K562 (cell line): ENCODE data around the gene CNTRL. TPM values are rescaled to one million over a fixed set of nuclear protein-coding genes. Genes with fewer than 3 reads are reported as not detected.

Experiments
- ATAC-seq: fragments of 200-7000 bp; cut with Tn5 transposase; 3 replicates; pipeline ENCODE4 v1.9.1; 2020; ENCODE audit warnings: moderate library complexity
- BruUV-seq: library from RNA; stranded (reverse); fragments of 400-500 nt; replicated peaks from 2 replicates; lab custom pipeline; 2021; lab: Mats Ljungman, UMichigan
- CTCF ChIA-PET: fragments of 300-600 bp; formaldehyde crosslinking; extraction: SDS; loops from one replicate; lab custom pipeline; 2021; ENCODE audit warnings: low intra/inter-chr PET ratio; lab: Yijun Ruan, JAX
- POLR2A ChIA-PET: fragments of 300-600, 350-650 bp; sonication (Branson Sonifier 250); formaldehyde crosslinking; extraction: SDS; loops from one replicate; lab custom pipeline; 2021; ENCODE audit warnings: antibody characterized with exemption, inconsistent platforms; lab: Yijun Ruan, JAX
- DNase-seq, 4 experiments: peaks; one replicate each; pipeline versions ENCODE4 v3.0.0 to v3.0.0-alpha.2; 2011 to 2018; ENCODE audit warnings: low spot score in 3 of 4, mixed read lengths in 3 of 4; ENCODE audit errors: extremely low read depth in 1 of 4
- FAIRE-seq: peaks from 2 replicates; lab custom pipeline; 2011; peaks lifted over from hg19 to GRCh38; lab: Jason Lieb, UNC
- H2AFZ ChIP-seq: 2 replicates; pipeline ENCODE4 v1.6.0; 2011; ENCODE audit warnings: low read depth, low read length, control low read depth, inconsistent platforms
- H3K27ac ChIP-seq: fragments of 200-600 bp; 3 replicates; pipeline ENCODE4 v1.8.0; 2011; ENCODE audit warnings: low read depth, mild to moderate bottlenecking, control low read depth, inconsistent platforms, low read length, moderate library complexity, mixed read lengths; ENCODE audit errors: extremely low read depth
- H3K27me3 ChIP-seq, 2 experiments: fragments of 300-600 bp in 1 of 2; 2 replicates in 1 of 2; 3 replicates in 1 of 2; pipeline versions ENCODE4 v1.6.0 to v1.8.0; 2011; ENCODE audit warnings: inconsistent platforms in 2 of 2, low read length in 2 of 2, mild to moderate bottlenecking in 1 of 2, mixed read lengths in 1 of 2, moderate library complexity in 1 of 2; ENCODE audit not compliant: control insufficient read depth in 2 of 2, insufficient read depth in 2 of 2
- H3K36me3 ChIP-seq: fragments of 300-600 bp; 3 replicates; pipeline ENCODE4 v1.8.0; 2011; ENCODE audit warnings: mild to moderate bottlenecking, low read length, inconsistent platforms; ENCODE audit not compliant: control insufficient read depth, insufficient read depth
- H3K4me1 ChIP-seq, 2 experiments: fragments of 200-600 bp in 1 of 2; replicated peaks in 1 of 2; 2 replicates in 1 of 2; 3 replicates in 1 of 2; pipeline versions ENCODE4 v1.5.1 to v1.8.0; 2011; ENCODE audit warnings: inconsistent platforms in 2 of 2, low read length in 2 of 2, mild to moderate bottlenecking in 1 of 2, mixed read lengths in 1 of 2, moderate library complexity in 1 of 2; ENCODE audit not compliant: control insufficient read depth in 2 of 2, insufficient read depth in 2 of 2
- H3K4me2 ChIP-seq: 2 replicates; pipeline ENCODE4 v1.6.1; 2011; ENCODE audit warnings: low read length, control low read depth, inconsistent platforms, mixed read lengths; ENCODE audit not compliant: insufficient read depth
- H3K4me3 ChIP-seq: fragments of 200-600 bp; sonication (generic), shearing (Covaris generic); 2 replicates; pipeline ENCODE4 v1.5.1; 2016; ENCODE audit warnings: control low read depth, inconsistent platforms
- H3K79me2 ChIP-seq: fragments of 200-600 bp; 3 replicates; pipeline ENCODE4 v1.8.0; 2011; ENCODE audit warnings: low read length, inconsistent platforms; ENCODE audit not compliant: control insufficient read depth, insufficient read depth
- H3K9ac ChIP-seq, 2 experiments: 2 replicates each; pipeline versions ENCODE4 v1.6.0 to v1.6.1; 2011; ENCODE audit warnings: low read depth in 2 of 2, low read length in 2 of 2, control low read depth in 1 of 2, inconsistent platforms in 1 of 2, mild to moderate bottlenecking in 1 of 2, mixed read lengths in 1 of 2; ENCODE audit not compliant: insufficient read depth in 1 of 2
- H3K9me1 ChIP-seq: one replicate; pipeline ENCODE4 v1.6.0; 2011; ENCODE audit warnings: inconsistent platforms, mild to moderate bottlenecking, low read length, moderate library complexity; ENCODE audit not compliant: control insufficient read depth, insufficient read depth
- H3K9me3 ChIP-seq: replicated peaks from 2 replicates; pipeline ENCODE4 v1.5.1; 2011; ENCODE audit warnings: low read depth, low read length, inconsistent platforms; ENCODE audit not compliant: control insufficient read depth, insufficient read depth
- H4K20me1 ChIP-seq: replicated peaks from 2 replicates; pipeline ENCODE4 v1.6.1; 2011; ENCODE audit warnings: low read length, inconsistent platforms, mixed read lengths; ENCODE audit not compliant: control insufficient read depth, insufficient read depth
- ATF3 ChIP-seq, 2 experiments: fragments of 450-650 bp in 1 of 2; sonication (generic) in 1 of 2; formaldehyde crosslinking in 1 of 2; IDR thresholded peaks in 1 of 2; conservative IDR thresholded peaks in 1 of 2; 2 replicates each; pipeline versions ENCODE4 v1.6.1 to v1.8.1; 2016 to 2023; ENCODE audit warnings: mild to moderate bottlenecking in 2 of 2, moderate library complexity in 2 of 2, inconsistent platforms in 1 of 2, missing genetic modification reagents in 1 of 2
- CREBBP ChIP-seq: IDR thresholded peaks from one replicate; pipeline ENCODE4 v1.6.1; 2012; ENCODE audit warnings: low read depth, mild to moderate bottlenecking, control low read depth, inconsistent platforms, low read length
- FOS ChIP-seq: IDR thresholded peaks from 3 replicates; pipeline ENCODE4 v1.6.1; 2011; ENCODE audit not compliant: insufficient read length; ENCODE audit errors: extremely low read depth
- GTF3C2 ChIP-seq: IDR thresholded peaks from 3 replicates; pipeline ENCODE4 v1.6.1; 2011; ENCODE audit warnings: borderline replicate concordance, mild to moderate bottlenecking, moderate library complexity; ENCODE audit not compliant: insufficient read length; ENCODE audit errors: extremely low read depth
- KLF10 ChIP-seq: fragments of 250-450 bp; sonication (Bioruptor Pico); IDR thresholded peaks from 2 replicates; pipeline ENCODE4 v1.6.1; 2021; ENCODE audit warnings: matching md5 sums
- MNT ChIP-seq, 2 experiments: fragments of 450-650 bp; conservative IDR thresholded peaks; 2 replicates each; pipeline ENCODE4 v1.6.1; 2017; ENCODE audit warnings: mild to moderate bottlenecking in 2 of 2, moderate library complexity in 2 of 2
- NKRF ChIP-seq: fragments of 450-650 bp; IDR thresholded peaks from 2 replicates; pipeline ENCODE4 v1.6.1; 2016; ENCODE audit warnings: borderline replicate concordance
- PHF21A ChIP-seq: fragments of 450-650 bp; IDR thresholded peaks from 2 replicates; pipeline ENCODE4 v1.6.1; 2017; ENCODE audit warnings: low read depth, borderline replicate concordance
- POLR3A ChIP-seq: IDR thresholded peaks from 2 replicates; pipeline ENCODE4 v1.6.1; 2011; ENCODE audit warnings: borderline replicate concordance, mild to moderate bottlenecking, moderate library complexity; ENCODE audit not compliant: insufficient read length, insufficient read depth; ENCODE audit errors: extremely low read depth
- PYGO2 ChIP-seq: fragments of 450-650 bp; IDR thresholded peaks from 2 replicates; pipeline ENCODE4 v1.6.1; 2016; ENCODE audit warnings: mild to moderate bottlenecking, missing genetic modification characterization, moderate library complexity, missing compliant biosample characterization
- ZNF507 ChIP-seq: conservative IDR thresholded peaks from 2 replicates; pipeline ENCODE4 v1.6.1; 2017; ENCODE audit warnings: missing genetic modification characterization, missing compliant biosample characterization
- ZNF695 ChIP-seq: fragments of 450-650 bp; formaldehyde crosslinking; IDR thresholded peaks from 2 replicates; pipeline ENCODE4 v1.4.0; 2020; ENCODE audit warnings: mild to moderate bottlenecking, moderate library complexity
- WGBS: fragments of 100-300 bp; shearing (Covaris generic); methylation state at CpG from one replicate; pipeline ENCODE4 v1.1.6; 2016; ENCODE audit warnings: low coverage, mixed read lengths; ENCODE audit not compliant: insufficient coverage; ENCODE audit errors: missing lambda C conversion rate; 5-methylcytosine and 5-hydroxymethylcytosine counted together
- in situ Hi-C: fragments of 300-500 bp; cut with MboI; formaldehyde crosslinking; loops from 4 replicates; pipeline ENCODE4 v1.15.0; 2018; ENCODE audit warnings: inconsistent platforms, mixed read lengths
- intact Hi-C: fragments of 100-400 bp; cut with micrococcal nuclease; formaldehyde crosslinking; loops from 2 replicates; pipeline ENCODE4 v1.14.2; 2022
- polyA plus RNA-seq, 8 experiments: library from polyadenylated mRNA; depleted of rRNA in 4 of 8; stranded (reverse) in 5 of 8; unstranded in 3 of 8; fragments of >200 nt; fragmentation: Nextera tagmentation in 2 of 8; fragmentation: Illumina TruSeq in 1 of 8; extraction: Ambion mirVana in 2 of 8; extraction: Trizol in 1 of 8; gene quantifications; 2 replicates each; pipeline versions ENCODE4 v1.2.1 to v1.2.3, GENCODE V29; 2011 to 2014; ENCODE audit warnings: inconsistent platforms in 1 of 8, missing spikeins in 1 of 8
- total RNA-seq, 7 experiments: library from RNA; depleted of rRNA in 6 of 7; stranded (reverse); fragments of >200 nt in 6 of 7; fragmentation: Illumina TruSeq in 2 of 7; extraction: Trizol in 2 of 7; gene quantifications; 2 replicates each; pipeline versions ENCODE4 v1.2.1 to v1.2.3, GENCODE V29; 2011 to 2021; ENCODE audit warnings: low replicate concordance in 1 of 7

The CNTRL gene
- total and polyA plus RNA-seq, 9 of the 15 experiments (the other 6 are each of a cell fraction or from before 2014, with no cell fraction given) = 9.2 to 28.9 (median 20.5) TPM

GRCh38 chr9:121160025-121160424 lies 85.3 kb downstream of the CNTRL start (continued):
- TF ChIP-seq GTF3C2 = no peak
- no peak for TF ChIP-seq CREBBP

GRCh38 chr9:121168052-121168451 lies 93.3 kb downstream of the CNTRL start:
- no peak overlapping the region for H3K4me3 ChIP-seq
- BruUV-seq = no TSS peak
- H3K27ac ChIP-seq = no peak overlapping the region
- H4K20me1 ChIP-seq = no peaks in the 10 kb centered on the region
- H3K36me3 ChIP-seq = peaks cover 76% of the 10 kb centered on the region
- H3K4me2 ChIP-seq = no peak overlapping the region
- 100% methylated on average over 2 of the region's 2 CpGs for WGBS
- no peaks in the 10 kb centered on the region for H3K9me1 ChIP-seq
- intact Hi-C loops = no loop called here
- H3K9me3 ChIP-seq = no peaks in the 10 kb centered on the region
- POLR2A ChIA-PET = interaction anchor here (1.8 kb wide), 1 partner anchor 46 kb away, joined by 6 read pairs; no protein-coding TSS in a partner anchor
- H3K9ac ChIP-seq = no peak overlapping the region
- H3K27me3 ChIP-seq = no peaks in the 10 kb centered on the region
- CTCF ChIA-PET = no interaction called here
- no peaks in the 10 kb centered on the region for H3K4me1 ChIP-seq
- no peak for DNase-seq
- in situ Hi-C loops = loop anchor here (5.0 kb wide), 1 partner anchor 426 kb away; no protein-coding TSS in a partner anchor
- no peak for ATAC-seq
- H3K79me2 ChIP-seq = no peaks in the 10 kb centered on the region
- no peak for FAIRE-seq
- H2AFZ ChIP-seq = no peak overlapping the region
- TF ChIP-seq ZNF507 (tag) = no peak
- no peak for TF ChIP-seq FOS
- no peak for TF ChIP-seq KLF10 (CRISPR knock-in tag)
- TF ChIP-seq NKRF = no peak
- TF ChIP-seq PYGO2 (tag) = no peak
- TF ChIP-seq ZNF695 (CRISPR knock-in tag) = no peak
- TF ChIP-seq POLR3A = no peak
- no peak for TF ChIP-seq MNT (conservative IDR thresholded peaks at IDR 0.05)
- no peak for TF ChIP-seq ATF3 (IDR thresholded peaks at IDR 0.05)
- TF ChIP-seq ATF3 (CRISPR knock-in tag; conservative IDR thresholded peaks at IDR 0.05) = no peak
- TF ChIP-seq PHF21A = no peak
